HCT116 (cell line): ENCODE measurements around the gene ARL2. TPM values are rescaled to one million over a fixed set of nuclear protein-coding genes. Genes with fewer than 3 reads are reported as not detected.

Source experiments
- ATAC-seq: fragments of 200-7000 bp; cut with Tn5 transposase; 2 replicates; pipeline ENCODE4 v1.9.1; 2020; ENCODE audit warnings: mild to moderate bottlenecking, moderate library complexity
- BruUV-seq: library from RNA; stranded (reverse); fragments of 400-500 nt; replicated peaks from 2 replicates; lab custom pipeline; 2021; lab: Mats Ljungman, UMichigan
- CTCF ChIA-PET: fragments of 300-600 bp; sonication (Branson Sonifier 250); formaldehyde crosslinking; loops from one replicate; lab custom pipeline; 2021; ENCODE audit warnings: antibody characterized with exemption; lab: Charles Lee
- POLR2A ChIA-PET: fragments of 300-600, 350-600 bp; sonication (Branson Sonifier 250); formaldehyde crosslinking; loops from one replicate; lab custom pipeline; 2021; ENCODE audit warnings: antibody characterized with exemption; lab: Charles Lee
- RAD21 ChIA-PET, 2 experiments: fragments of 300-600 bp; sonication (Branson Sonifier 250); formaldehyde crosslinking; loops; one replicate each; lab custom pipeline; 2023; ENCODE audit warnings: low total read pairs in 2 of 2; ENCODE audit not compliant: uncharacterized antibody in 2 of 2, unreplicated experiment in 2 of 2, low non-redundant PET in 1 of 2; lab: Charles Lee
- DNase-seq: peaks from one replicate; pipeline ENCODE4 v3.0.0-alpha.2; 2010; ENCODE audit warnings: low read depth, low spot score
- H2AFZ ChIP-seq: fragments of 200-600 bp; shearing (Covaris generic), sonication (generic); 2 replicates; pipeline ENCODE4 v1.6.1; 2017; ENCODE audit warnings: low read depth, mixed run types, mixed read lengths, antibody characterized with exemption, low read length; ENCODE audit not compliant: poor library complexity, severe bottlenecking
- H3K27ac ChIP-seq: 2 replicates; pipeline ENCODE4 v1.5.1; 2012; ENCODE audit warnings: low read depth, low read length
- H3K27me3 ChIP-seq: fragments of 200-600 bp; sonication (generic); 2 replicates; pipeline ENCODE4 v1.6.1; 2016; ENCODE audit warnings: mixed run types, low read length, mixed read lengths; ENCODE audit not compliant: insufficient read depth
- H3K36me3 ChIP-seq, 2 experiments: fragments of 200-500 bp in 1 of 2; fragments of 200-600 bp in 1 of 2; sonication (Bioruptor generic) in 1 of 2; sonication (generic) in 1 of 2; 2 replicates each; pipeline versions ENCODE4 v1.5.1 to v1.6.1; 2014 to 2016; ENCODE audit warnings: low read length in 2 of 2, inconsistent platforms in 1 of 2, mixed read lengths in 1 of 2, mixed run types in 1 of 2; ENCODE audit not compliant: insufficient read depth in 2 of 2, control insufficient read depth in 1 of 2
- H3K4me1 ChIP-seq, 2 experiments: fragments of 200-600 bp in 1 of 2; sonication (generic) in 1 of 2; 2 replicates each; pipeline versions ENCODE4 v1.5.1 to v1.6.1; 2012 to 2017; ENCODE audit warnings: low read length in 2 of 2, inconsistent platforms in 1 of 2, mild to moderate bottlenecking in 1 of 2, mixed read lengths in 1 of 2, mixed run types in 1 of 2, moderate library complexity in 1 of 2; ENCODE audit not compliant: insufficient read depth in 2 of 2, control insufficient read depth in 1 of 2
- H3K4me2 ChIP-seq: fragments of 200-600 bp; sonication (generic); 2 replicates; pipeline ENCODE4 v1.6.1; 2017; ENCODE audit warnings: mixed run types, low read length, mixed read lengths
- H3K4me3 ChIP-seq, 2 experiments: fragments of 200-600 bp in 1 of 2; sonication (generic) in 1 of 2; replicated peaks in 1 of 2; 2 replicates each; pipeline ENCODE4 v1.5.1; 2011 to 2016; ENCODE audit warnings: low read length in 2 of 2, control low read depth in 1 of 2, low read depth in 1 of 2, mild to moderate bottlenecking in 1 of 2, mixed read lengths in 1 of 2, mixed run types in 1 of 2
- H3K79me2 ChIP-seq: fragments of 200-600 bp; sonication (generic); 2 replicates; pipeline ENCODE4 v1.6.1; 2017; ENCODE audit warnings: mild to moderate bottlenecking, mixed run types, low read length, moderate library complexity, mixed read lengths; ENCODE audit not compliant: insufficient read depth
- H3K9ac ChIP-seq: fragments of 200-600 bp; sonication (generic); 2 replicates; pipeline ENCODE4 v1.6.1; 2016; ENCODE audit warnings: low read length, mixed read lengths
- H3K9me2 ChIP-seq: fragments of 200-600 bp; sonication (generic), shearing (Covaris generic); 2 replicates; pipeline ENCODE4 v1.6.1; 2017; ENCODE audit warnings: mixed run types, mild to moderate bottlenecking, moderate library complexity; ENCODE audit not compliant: insufficient read depth
- H3K9me3 ChIP-seq, 2 experiments: fragments of 200-500 bp in 1 of 2; fragments of 200-600 bp in 1 of 2; sonication (Bioruptor generic) in 1 of 2; sonication (generic) in 1 of 2; 2 replicates each; pipeline ENCODE4 v1.6.1; 2014 to 2017; ENCODE audit warnings: low read length in 2 of 2, mixed read lengths in 2 of 2, inconsistent platforms in 1 of 2, low read depth in 1 of 2, mild to moderate bottlenecking in 1 of 2, mixed run types in 1 of 2, moderate library complexity in 1 of 2; ENCODE audit not compliant: control insufficient read depth in 1 of 2, insufficient read depth in 1 of 2
- H4K20me1 ChIP-seq: fragments of 200-600 bp; sonication (generic), shearing (Covaris generic); 2 replicates; pipeline ENCODE4 v1.6.1; 2017; ENCODE audit warnings: mixed run types, mild to moderate bottlenecking, moderate library complexity; ENCODE audit not compliant: insufficient read depth
- EGR1 ChIP-seq: IDR thresholded peaks from 2 replicates; pipeline ENCODE4 v1.6.1; 2012; ENCODE audit warnings: low read depth
- intact Hi-C: fragments of 100-400 bp; cut with micrococcal nuclease; formaldehyde crosslinking; loops from 2 replicates; pipeline ENCODE4 v1.10.0; 2022
- total RNA-seq: library from RNA; stranded (reverse); gene quantifications from one replicate; pipeline ENCODE4 v1.2.1, GENCODE V29; 2021; ENCODE audit not compliant: unreplicated experiment
- TF ChIP-seq, protein P1 (sequence below): IDR thresholded peaks from 2 replicates; pipeline ENCODE4 v1.6.1; 2011; ENCODE audit warnings: mild to moderate bottlenecking, low read length, moderate library complexity; ENCODE audit not compliant: insufficient replicate concordance; ENCODE audit errors: extremely low read depth
- TF ChIP-seq, protein P2 (sequence below): IDR thresholded peaks from 2 replicates; pipeline ENCODE4 v1.6.1; 2012; ENCODE audit warnings: low read depth

The ARL2 gene
- total RNA-seq, 1 experiment from 2014 or later: 68.7 TPM

DNA sequence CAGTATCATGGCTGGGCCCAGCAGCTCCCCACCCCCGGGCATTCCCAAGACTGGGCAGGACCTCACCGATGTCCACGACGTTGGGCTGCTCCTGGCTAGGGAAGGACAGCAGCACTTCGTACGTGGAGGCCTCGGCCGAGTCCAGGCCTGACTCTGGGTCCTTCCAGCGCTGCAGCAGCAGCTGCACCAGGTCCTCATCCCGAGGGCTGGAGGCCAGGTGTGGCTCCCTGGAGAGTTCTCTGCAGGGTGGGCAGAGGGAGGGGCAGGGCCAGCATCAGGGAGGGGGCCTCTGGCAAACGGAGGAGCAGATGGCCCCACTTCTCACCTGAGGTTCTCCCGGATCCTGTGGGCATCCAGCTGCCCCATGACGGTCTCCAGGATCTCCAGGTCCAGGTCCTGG is 44.1 kb downstream of the ARL2 start:
- H3K9me3 ChIP-seq: no peaks in the 10 kb centered on the region
- H3K27me3 ChIP-seq: no peaks in the 10 kb centered on the region
- BruUV-seq: no TSS peak
- H3K4me1 ChIP-seq: no peaks in the 10 kb centered on the region
- no peak overlapping the region for H3K4me3 ChIP-seq
- H3K9me2 ChIP-seq: no peaks in the 10 kb centered on the region
- no peaks in the 10 kb centered on the region for H3K36me3 ChIP-seq
- ChIA-PET POLR2A (no interaction called here), RAD21 (no interaction called here), CTCF (no interaction called here)
- H2AFZ ChIP-seq: no peak overlapping the region
- no peaks in the 10 kb centered on the region for H4K20me1 ChIP-seq
- H3K4me2 ChIP-seq: no peak overlapping the region
- no peak overlapping the region for H3K9ac ChIP-seq
- no peaks in the 10 kb centered on the region for H3K79me2 ChIP-seq
- TF ChIP-seq, protein P1, sequence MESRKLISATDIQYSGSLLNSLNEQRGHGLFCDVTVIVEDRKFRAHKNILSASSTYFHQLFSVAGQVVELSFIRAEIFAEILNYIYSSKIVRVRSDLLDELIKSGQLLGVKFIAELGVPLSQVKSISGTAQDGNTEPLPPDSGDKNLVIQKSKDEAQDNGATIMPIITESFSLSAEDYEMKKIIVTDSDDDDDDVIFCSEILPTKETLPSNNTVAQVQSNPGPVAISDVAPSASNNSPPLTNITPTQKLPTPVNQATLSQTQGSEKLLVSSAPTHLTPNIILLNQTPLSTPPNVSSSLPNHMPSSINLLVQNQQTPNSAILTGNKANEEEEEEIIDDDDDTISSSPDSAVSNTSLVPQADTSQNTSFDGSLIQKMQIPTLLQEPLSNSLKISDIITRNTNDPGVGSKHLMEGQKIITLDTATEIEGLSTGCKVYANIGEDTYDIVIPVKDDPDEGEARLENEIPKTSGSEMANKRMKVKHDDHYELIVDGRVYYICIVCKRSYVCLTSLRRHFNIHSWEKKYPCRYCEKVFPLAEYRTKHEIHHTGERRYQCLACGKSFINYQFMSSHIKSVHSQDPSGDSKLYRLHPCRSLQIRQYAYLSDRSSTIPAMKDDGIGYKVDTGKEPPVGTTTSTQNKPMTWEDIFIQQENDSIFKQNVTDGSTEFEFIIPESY: no peak
- TF ChIP-seq, protein P2, sequence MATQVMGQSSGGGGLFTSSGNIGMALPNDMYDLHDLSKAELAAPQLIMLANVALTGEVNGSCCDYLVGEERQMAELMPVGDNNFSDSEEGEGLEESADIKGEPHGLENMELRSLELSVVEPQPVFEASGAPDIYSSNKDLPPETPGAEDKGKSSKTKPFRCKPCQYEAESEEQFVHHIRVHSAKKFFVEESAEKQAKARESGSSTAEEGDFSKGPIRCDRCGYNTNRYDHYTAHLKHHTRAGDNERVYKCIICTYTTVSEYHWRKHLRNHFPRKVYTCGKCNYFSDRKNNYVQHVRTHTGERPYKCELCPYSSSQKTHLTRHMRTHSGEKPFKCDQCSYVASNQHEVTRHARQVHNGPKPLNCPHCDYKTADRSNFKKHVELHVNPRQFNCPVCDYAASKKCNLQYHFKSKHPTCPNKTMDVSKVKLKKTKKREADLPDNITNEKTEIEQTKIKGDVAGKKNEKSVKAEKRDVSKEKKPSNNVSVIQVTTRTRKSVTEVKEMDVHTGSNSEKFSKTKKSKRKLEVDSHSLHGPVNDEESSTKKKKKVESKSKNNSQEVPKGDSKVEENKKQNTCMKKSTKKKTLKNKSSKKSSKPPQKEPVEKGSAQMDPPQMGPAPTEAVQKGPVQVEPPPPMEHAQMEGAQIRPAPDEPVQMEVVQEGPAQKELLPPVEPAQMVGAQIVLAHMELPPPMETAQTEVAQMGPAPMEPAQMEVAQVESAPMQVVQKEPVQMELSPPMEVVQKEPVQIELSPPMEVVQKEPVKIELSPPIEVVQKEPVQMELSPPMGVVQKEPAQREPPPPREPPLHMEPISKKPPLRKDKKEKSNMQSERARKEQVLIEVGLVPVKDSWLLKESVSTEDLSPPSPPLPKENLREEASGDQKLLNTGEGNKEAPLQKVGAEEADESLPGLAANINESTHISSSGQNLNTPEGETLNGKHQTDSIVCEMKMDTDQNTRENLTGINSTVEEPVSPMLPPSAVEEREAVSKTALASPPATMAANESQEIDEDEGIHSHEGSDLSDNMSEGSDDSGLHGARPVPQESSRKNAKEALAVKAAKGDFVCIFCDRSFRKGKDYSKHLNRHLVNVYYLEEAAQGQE: no peak
- TF ChIP-seq EGR1: no peak
- no peak for DNase-seq
- intact Hi-C loops: no loop called here
- no peak for ATAC-seq
- H3K27ac ChIP-seq: no peak overlapping the region
